Fibroblast of lung (primary cell): ENCODE data around the gene ITGA5. TPM values are rescaled to one million over a fixed set of nuclear protein-coding genes. Genes with fewer than 3 reads are reported as not detected.

Source experiments
- DNase-seq, 2 donors: peaks; one replicate each; pipeline versions ENCODE4 v3.0.0 to v3.0.0-alpha.2; 2010; ENCODE audit warnings: low read depth in 2 of 2
- H2AFZ ChIP-seq: 2 replicates; pipeline ENCODE4 v1.5.1; 2012; ENCODE audit warnings: low read length, control low read depth, inconsistent platforms
- H3K27ac ChIP-seq: 2 replicates; pipeline ENCODE4 v1.5.1; 2011; ENCODE audit warnings: low read length, control low read depth; ENCODE audit not compliant: insufficient read depth
- H3K27me3 ChIP-seq: 2 replicates; pipeline ENCODE4 v1.5.1; 2011; ENCODE audit warnings: mild to moderate bottlenecking, low read length; ENCODE audit not compliant: control insufficient read depth, insufficient read depth
- H3K36me3 ChIP-seq: 2 replicates; pipeline ENCODE4 v1.5.1; 2011; ENCODE audit warnings: low read length; ENCODE audit not compliant: control insufficient read depth, insufficient read depth
- H3K4me1 ChIP-seq: 2 replicates; pipeline ENCODE4 v1.5.1; 2011; ENCODE audit warnings: low read length; ENCODE audit not compliant: control insufficient read depth, insufficient read depth; ENCODE audit errors: extremely low read depth
- H3K4me2 ChIP-seq: 2 replicates; pipeline ENCODE4 v1.5.1; 2011; ENCODE audit warnings: low read length, control low read depth; ENCODE audit not compliant: insufficient read depth; ENCODE audit errors: extremely low read depth
- H3K4me3 ChIP-seq, 4 experiments: fragments of 200-600 bp in 1 of 4; sonication (generic) in 1 of 4; replicated peaks in 1 of 4; 2 replicates each; pipeline ENCODE4 v1.5.1; 2011 to 2016; ENCODE audit warnings: low read length in 4 of 4, low read depth in 3 of 4, mild to moderate bottlenecking in 3 of 4, control low read depth in 2 of 4, inconsistent platforms in 1 of 4, mixed read lengths in 1 of 4; ENCODE audit not compliant: insufficient read depth in 1 of 4; ENCODE audit errors: control extremely low read depth in 1 of 4
- H3K79me2 ChIP-seq: 2 replicates; pipeline ENCODE4 v1.5.1; 2012; ENCODE audit warnings: mild to moderate bottlenecking, low read length, inconsistent platforms; ENCODE audit not compliant: control insufficient read depth, insufficient read depth
- H3K9ac ChIP-seq: 2 replicates; pipeline ENCODE4 v1.5.1; 2011; ENCODE audit warnings: mild to moderate bottlenecking, low read length, control low read depth; ENCODE audit not compliant: insufficient read depth
- H3K9me3 ChIP-seq: 2 replicates; pipeline ENCODE4 v1.5.1; 2012; ENCODE audit warnings: low read depth, low read length; ENCODE audit not compliant: control insufficient read depth, insufficient read depth
- H4K20me1 ChIP-seq: 2 replicates; pipeline ENCODE4 v1.5.1; 2011; ENCODE audit warnings: low read length; ENCODE audit not compliant: control insufficient read depth, insufficient read depth; ENCODE audit errors: extremely low read depth
- EZH2 ChIP-seq: IDR thresholded peaks from 2 replicates; pipeline ENCODE4 v1.5.1; 2012; ENCODE audit warnings: low read length, control low read depth, mild to moderate bottlenecking; ENCODE audit errors: missing control alignments
- polyA plus RNA-seq, 2 donors: library from polyadenylated mRNA; depleted of rRNA in 1 of 2; stranded (reverse) in 1 of 2; unstranded in 1 of 2; fragments of >200 nt; gene quantifications; 2 replicates each; pipeline ENCODE4 v1.2.1, GENCODE V29; 2011 to 2012; ENCODE audit warnings: missing spikeins in 1 of 2
- total RNA-seq: library from RNA; depleted of rRNA; stranded (reverse); fragments of >200 nt; gene quantifications from 2 replicates; pipeline ENCODE4 v1.2.1, GENCODE V29; 2014
- TF ChIP-seq, protein P1 (sequence below), 2 donors: IDR thresholded peaks in 1 of 2; conservative IDR thresholded peaks in 1 of 2; 1 replicate in 1 of 2; 2 replicates in 1 of 2; pipeline ENCODE4 v1.5.1; 2011 to 2012; ENCODE audit warnings: low read length in 2 of 2, control low read depth in 1 of 2, inconsistent platforms in 1 of 2, low read depth in 1 of 2, mild to moderate bottlenecking in 1 of 2

The ITGA5 gene
- total and polyA plus RNA-seq, 2 donors (not counting 1 experiment from before 2014, with no cell fraction given): 199 to 232 TPM

DNA sequence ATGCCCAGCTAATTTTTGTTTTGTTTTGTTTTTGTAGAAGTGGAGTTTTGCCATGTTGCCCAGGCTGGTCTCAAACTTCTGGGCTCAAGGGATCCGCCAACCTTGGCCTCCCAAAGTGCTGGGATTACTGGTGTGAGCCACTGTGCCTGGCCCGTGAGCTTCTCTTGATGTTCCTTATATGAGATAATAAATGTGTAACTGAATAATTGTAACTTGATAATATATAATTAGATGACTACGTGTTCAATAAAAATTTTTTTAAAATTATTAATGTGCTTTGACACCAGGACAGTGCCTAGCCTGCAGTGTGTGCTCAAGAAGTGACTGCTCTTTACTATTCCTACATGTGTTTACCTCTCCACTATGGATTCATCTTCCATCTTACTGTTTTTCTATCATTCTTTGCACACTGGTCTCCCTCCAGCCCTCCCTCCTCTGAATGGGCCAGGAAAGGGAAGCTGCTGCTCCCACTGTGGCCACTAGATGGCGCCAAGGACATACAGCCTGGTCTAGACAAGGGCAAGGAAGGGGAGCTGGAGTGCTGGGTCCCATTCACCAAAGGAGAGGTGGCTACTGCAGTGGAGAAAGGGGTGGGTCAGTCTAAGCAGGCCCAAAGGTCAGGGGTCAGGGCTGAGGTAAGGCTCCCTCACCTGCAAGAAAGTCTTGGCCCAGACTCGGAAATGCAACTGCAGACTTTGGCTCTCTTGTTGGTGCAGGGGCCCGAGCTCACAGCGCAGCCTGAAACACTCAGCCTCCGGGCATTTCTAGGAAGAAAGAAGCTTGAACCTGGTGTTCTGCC lies 19.9 kb downstream of the ITGA5 start:
- peak; percentile 67 to 84 for DNase-seq

DNA sequence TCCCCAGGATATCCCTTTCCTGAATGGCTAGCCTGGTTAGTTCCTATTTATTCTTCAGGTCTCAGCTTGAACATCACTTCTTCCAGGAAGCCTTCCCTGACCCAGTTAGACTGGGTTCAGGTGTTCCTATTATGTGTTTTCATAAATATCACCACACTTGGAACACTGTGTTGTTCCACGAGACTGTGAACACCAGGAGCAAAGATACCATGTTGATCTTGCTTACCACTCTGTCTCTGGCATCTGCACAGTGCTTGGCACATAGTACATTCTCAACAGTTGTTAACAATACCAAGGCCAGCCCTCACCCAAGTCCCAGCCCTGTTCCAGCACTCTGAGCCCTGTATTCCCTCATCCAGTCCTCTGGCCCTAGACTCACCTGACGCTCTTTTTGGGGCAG lies 20.8 kb downstream of the ITGA5 start:
- Histone ChIP-seq H3K4me1 (no peaks in the 10 kb centered on the region), H3K4me3 (no peak overlapping the region), H3K9me3 (no peaks in the 10 kb centered on the region), H3K79me2 (no peaks in the 10 kb centered on the region), H4K20me1 (no peaks in the 10 kb centered on the region), H3K27me3 (no peaks in the 10 kb centered on the region), H2AFZ (no peak overlapping the region), H3K9ac (no peak overlapping the region), H3K4me2 (no peak overlapping the region), H3K27ac (no peak overlapping the region), H3K36me3 (peaks cover 49% of the 10 kb centered on the region)
- no peak for DNase-seq
- TF ChIP-seq, protein P1, sequence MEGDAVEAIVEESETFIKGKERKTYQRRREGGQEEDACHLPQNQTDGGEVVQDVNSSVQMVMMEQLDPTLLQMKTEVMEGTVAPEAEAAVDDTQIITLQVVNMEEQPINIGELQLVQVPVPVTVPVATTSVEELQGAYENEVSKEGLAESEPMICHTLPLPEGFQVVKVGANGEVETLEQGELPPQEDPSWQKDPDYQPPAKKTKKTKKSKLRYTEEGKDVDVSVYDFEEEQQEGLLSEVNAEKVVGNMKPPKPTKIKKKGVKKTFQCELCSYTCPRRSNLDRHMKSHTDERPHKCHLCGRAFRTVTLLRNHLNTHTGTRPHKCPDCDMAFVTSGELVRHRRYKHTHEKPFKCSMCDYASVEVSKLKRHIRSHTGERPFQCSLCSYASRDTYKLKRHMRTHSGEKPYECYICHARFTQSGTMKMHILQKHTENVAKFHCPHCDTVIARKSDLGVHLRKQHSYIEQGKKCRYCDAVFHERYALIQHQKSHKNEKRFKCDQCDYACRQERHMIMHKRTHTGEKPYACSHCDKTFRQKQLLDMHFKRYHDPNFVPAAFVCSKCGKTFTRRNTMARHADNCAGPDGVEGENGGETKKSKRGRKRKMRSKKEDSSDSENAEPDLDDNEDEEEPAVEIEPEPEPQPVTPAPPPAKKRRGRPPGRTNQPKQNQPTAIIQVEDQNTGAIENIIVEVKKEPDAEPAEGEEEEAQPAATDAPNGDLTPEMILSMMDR (conservative IDR thresholded peaks at IDR 0.05 in 1 of 2, IDR thresholded peaks at IDR 0.05 in 1 of 2; ENCODE audit: low read depth in 1 of 2, low read length in 2 of 2): no peak
- TF ChIP-seq EZH2: no peak

More for the DNA sequence above, 19.9 kb downstream of the ITGA5 start:
- no peaks in the 10 kb centered on the region for H4K20me1 ChIP-seq
- H3K9ac ChIP-seq: no peak overlapping the region
- no peaks in the 10 kb centered on the region for H3K9me3 ChIP-seq
- H3K4me1 ChIP-seq: no peaks in the 10 kb centered on the region
- H3K36me3 ChIP-seq: peaks cover 58% of the 10 kb centered on the region
- no peak overlapping the region for H3K27ac ChIP-seq
- no peak for TF ChIP-seq EZH2
- TF ChIP-seq, protein P1 (conservative IDR thresholded peaks at IDR 0.05 in 1 of 2, IDR thresholded peaks at IDR 0.05 in 1 of 2; ENCODE audit: low read depth in 1 of 2, low read length in 2 of 2): peak; percentile 99 to 100
- H3K79me2 ChIP-seq: peaks cover 3% of the 10 kb centered on the region
- H3K27me3 ChIP-seq: no peaks in the 10 kb centered on the region
- no peak overlapping the region for H2AFZ ChIP-seq
- no peak overlapping the region for H3K4me3 ChIP-seq
- H3K4me2 ChIP-seq: no peak overlapping the region

DNA sequence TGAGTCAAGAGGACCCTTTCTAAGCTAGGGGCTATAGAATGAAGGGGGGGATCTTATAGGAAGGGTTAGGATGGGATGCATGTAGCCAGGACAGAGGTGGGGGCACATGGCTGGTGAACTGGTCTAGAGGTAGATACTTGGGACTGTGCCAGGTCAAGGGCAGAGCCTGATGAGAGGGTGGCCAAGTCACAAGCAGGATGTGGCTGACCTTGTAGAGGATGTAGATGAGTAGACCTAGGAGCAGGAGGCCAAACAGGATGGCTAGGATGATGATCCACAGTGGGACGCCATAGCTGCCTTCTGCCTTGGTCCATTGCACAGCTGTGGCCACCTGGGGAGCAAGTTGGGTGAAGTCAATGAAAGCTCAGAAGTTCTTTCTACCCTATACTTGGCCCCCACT lies 21.9 kb downstream of the ITGA5 start:
- Histone ChIP-seq H4K20me1 (no peaks in the 10 kb centered on the region), H3K36me3 (peaks cover 45% of the 10 kb centered on the region)

More for the DNA sequence above, 21.9 kb downstream of the ITGA5 start:
- no peak for TF ChIP-seq EZH2
- TF ChIP-seq, protein P1 (conservative IDR thresholded peaks at IDR 0.05 in 1 of 2, IDR thresholded peaks at IDR 0.05 in 1 of 2; ENCODE audit: low read depth in 1 of 2, low read length in 2 of 2): no peak
- no peaks in the 10 kb centered on the region for H3K9me3 ChIP-seq
- no peak overlapping the region for H3K9ac ChIP-seq
- H3K27me3 ChIP-seq: no peaks in the 10 kb centered on the region
- H3K4me2 ChIP-seq: no peak overlapping the region
- no peak overlapping the region for H3K27ac ChIP-seq
- no peaks in the 10 kb centered on the region for H3K4me1 ChIP-seq
- no peaks in the 10 kb centered on the region for H3K79me2 ChIP-seq
- no peak overlapping the region for H2AFZ ChIP-seq
- no peak for DNase-seq
- no peak overlapping the region for H3K4me3 ChIP-seq
